WTC11 (cell line): ENCODE measurements around the gene KCNA5.

Experiments
- AFF4 ChIP-seq: sonication (generic); formaldehyde crosslinking; IDR thresholded peaks from 2 replicates; pipeline ENCODE4 v1.8.1; 2023; ENCODE audit warnings: mild to moderate bottlenecking, missing genetic modification reagents, borderline replicate concordance
- CTCF ChIP-seq: fragments of 200-600 bp; IDR thresholded peaks from 2 replicates; pipeline ENCODE4 v1.8.0; 2022; ENCODE audit warnings: antibody characterized with exemption

GRCh38 chr12:5051334-5051733 lies 7.7 kb downstream of the KCNA5 start:
- no peak for TF ChIP-seq AFF4
- TF ChIP-seq CTCF = no peak
